Measurements from ENCODE around the gene SEPTIN12.

DNA sequence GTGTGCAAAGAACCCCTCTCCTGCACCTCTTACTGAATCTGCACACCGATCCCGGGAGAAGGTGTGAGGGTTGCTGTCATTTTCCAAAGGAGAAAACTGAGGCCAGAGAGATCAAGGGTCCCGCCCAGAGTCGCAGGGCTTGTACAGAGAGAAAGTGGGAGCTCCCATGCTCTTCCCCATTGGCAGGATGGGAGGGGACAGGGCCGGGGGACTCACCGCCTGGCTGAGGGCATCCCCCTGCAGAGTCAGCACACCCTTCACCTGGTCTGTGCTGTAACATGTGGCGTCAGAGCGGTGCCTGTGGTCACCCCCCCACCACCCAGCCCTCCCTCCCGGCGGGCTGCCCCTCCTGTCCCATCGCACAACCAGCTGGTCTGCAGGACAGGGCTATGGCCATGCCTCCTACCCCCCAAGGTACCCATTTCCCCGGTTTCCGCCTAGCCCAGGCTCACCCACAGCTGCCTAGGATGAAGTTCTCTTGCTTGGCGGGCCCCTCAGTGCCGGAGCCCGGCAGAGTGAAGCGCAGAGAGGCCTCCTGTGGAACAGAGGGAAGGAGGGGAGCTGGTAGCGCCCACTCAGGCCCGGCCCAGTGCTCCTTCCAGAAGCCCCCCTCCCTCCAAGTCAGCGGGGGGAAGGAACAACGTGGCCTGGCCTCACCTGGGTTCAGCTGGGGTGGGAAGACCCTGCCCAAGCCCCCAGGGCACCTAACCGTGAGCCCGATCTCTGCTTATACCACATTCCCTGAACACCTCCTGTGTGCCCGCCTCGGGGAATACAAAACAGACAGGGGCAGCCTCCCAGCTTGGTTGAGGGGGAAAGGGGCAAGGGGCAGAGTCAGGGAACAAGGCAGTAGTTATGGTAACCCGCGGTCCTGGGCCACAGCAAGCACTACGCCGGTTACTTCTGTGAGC is 13.2 kb upstream of the SEPTIN12 start:
- TF ChIP-seq, protein P1, sequence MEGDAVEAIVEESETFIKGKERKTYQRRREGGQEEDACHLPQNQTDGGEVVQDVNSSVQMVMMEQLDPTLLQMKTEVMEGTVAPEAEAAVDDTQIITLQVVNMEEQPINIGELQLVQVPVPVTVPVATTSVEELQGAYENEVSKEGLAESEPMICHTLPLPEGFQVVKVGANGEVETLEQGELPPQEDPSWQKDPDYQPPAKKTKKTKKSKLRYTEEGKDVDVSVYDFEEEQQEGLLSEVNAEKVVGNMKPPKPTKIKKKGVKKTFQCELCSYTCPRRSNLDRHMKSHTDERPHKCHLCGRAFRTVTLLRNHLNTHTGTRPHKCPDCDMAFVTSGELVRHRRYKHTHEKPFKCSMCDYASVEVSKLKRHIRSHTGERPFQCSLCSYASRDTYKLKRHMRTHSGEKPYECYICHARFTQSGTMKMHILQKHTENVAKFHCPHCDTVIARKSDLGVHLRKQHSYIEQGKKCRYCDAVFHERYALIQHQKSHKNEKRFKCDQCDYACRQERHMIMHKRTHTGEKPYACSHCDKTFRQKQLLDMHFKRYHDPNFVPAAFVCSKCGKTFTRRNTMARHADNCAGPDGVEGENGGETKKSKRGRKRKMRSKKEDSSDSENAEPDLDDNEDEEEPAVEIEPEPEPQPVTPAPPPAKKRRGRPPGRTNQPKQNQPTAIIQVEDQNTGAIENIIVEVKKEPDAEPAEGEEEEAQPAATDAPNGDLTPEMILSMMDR (IDR thresholded peaks at IDR 0.05; ENCODE audit: poor library complexity, severe bottlenecking), result no peak
- TF ChIP-seq EZH2 (IDR thresholded peaks at IDR 0.05; ENCODE audit: borderline replicate concordance, insufficient read depth, low read length, poor library complexity, severe bottlenecking), result no peak
- TF ChIP-seq POLR2AphosphoS5 (IDR thresholded peaks at IDR 0.05), result no peak
- TF ChIP-seq, protein P2, sequence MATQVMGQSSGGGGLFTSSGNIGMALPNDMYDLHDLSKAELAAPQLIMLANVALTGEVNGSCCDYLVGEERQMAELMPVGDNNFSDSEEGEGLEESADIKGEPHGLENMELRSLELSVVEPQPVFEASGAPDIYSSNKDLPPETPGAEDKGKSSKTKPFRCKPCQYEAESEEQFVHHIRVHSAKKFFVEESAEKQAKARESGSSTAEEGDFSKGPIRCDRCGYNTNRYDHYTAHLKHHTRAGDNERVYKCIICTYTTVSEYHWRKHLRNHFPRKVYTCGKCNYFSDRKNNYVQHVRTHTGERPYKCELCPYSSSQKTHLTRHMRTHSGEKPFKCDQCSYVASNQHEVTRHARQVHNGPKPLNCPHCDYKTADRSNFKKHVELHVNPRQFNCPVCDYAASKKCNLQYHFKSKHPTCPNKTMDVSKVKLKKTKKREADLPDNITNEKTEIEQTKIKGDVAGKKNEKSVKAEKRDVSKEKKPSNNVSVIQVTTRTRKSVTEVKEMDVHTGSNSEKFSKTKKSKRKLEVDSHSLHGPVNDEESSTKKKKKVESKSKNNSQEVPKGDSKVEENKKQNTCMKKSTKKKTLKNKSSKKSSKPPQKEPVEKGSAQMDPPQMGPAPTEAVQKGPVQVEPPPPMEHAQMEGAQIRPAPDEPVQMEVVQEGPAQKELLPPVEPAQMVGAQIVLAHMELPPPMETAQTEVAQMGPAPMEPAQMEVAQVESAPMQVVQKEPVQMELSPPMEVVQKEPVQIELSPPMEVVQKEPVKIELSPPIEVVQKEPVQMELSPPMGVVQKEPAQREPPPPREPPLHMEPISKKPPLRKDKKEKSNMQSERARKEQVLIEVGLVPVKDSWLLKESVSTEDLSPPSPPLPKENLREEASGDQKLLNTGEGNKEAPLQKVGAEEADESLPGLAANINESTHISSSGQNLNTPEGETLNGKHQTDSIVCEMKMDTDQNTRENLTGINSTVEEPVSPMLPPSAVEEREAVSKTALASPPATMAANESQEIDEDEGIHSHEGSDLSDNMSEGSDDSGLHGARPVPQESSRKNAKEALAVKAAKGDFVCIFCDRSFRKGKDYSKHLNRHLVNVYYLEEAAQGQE (IDR thresholded peaks at IDR 0.05; ENCODE audit: borderline replicate concordance), result no peak
- no peak for TF ChIP-seq SMC3 (conservative IDR thresholded peaks at IDR 0.05; ENCODE audit: poor library complexity)

All from neural cell (in vitro differentiated cells).